Measurements from ENCODE around the gene NME8.

NME8 gene

DNA sequence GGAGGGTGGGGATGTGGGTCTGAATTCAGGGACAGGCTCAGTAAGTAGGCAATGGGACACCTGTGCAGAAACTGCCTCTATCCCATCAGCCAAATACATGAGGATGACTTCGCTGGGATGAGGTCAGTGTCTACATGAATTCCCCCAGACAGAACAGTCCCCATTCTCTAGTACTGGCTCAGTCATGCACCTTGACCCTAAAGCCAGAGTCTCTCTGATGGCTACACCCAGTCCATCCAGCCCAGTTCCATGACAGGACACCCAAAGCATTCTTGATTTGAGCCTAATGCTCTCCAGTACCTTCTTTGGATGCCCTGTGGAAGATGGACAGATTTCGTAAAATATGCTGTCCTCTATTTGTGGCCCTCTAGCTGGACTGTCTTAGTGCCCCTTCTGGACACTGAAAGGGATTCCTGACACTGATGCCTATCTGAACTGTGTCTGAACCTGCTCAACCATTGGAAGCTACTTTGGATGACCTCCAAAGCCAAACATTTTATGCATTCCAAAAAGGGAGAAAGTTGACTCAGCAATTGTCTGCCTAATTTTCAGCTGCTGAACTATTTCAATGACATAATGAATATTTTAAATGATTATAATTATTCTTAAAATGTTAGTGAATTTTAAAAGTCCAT lies 53.6 kb downstream of the NME8 start:
- Histone ChIP-seq H3K79me2 (ENCODE audit: low read length) (no peaks in the 10 kb centered on the region), H2AFZ (ENCODE audit: low read length) (no peak overlapping the region), H3K27ac (ENCODE audit: low read length) (no peak overlapping the region)

DNA sequence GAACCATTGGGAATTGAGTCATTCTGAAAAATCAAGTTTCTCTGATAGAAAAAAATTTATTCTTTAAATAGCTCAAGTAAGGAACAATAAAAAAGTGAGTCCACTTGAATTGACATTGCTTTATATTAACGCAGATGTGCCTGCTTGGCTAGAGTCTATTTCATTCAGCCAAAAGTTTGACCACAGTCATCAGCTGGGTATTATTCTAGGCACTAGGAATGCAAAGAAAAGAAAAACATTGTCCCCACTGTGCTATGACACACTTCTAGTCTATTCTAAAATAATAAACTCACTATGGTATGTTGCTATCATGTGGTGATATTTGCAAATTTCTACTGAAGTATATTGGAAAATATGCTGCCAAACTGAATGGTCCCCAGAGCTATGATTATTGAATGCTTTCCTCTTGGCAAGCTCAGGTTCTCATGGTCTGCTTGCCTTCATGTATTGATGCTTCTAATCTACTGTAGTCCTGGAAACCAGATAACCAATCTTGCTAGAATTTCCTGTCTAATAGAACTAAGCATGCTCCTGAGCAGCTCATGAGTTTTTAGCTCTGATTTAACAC lies 59.9 kb downstream of the NME8 start:
- Histone ChIP-seq H3K36me3 (replicated peaks; ENCODE audit: insufficient read depth, low read length) (no peaks in the 10 kb centered on the region), H3F3A (ENCODE audit: insufficient read depth, low read length) (no peaks in the 10 kb centered on the region), H3K4me1 (ENCODE audit: low read length) (no peaks in the 10 kb centered on the region), H3K79me2 (ENCODE audit: low read length) (no peaks in the 10 kb centered on the region), H4K20me1 (ENCODE audit: insufficient read depth, low read length) (no peaks in the 10 kb centered on the region), H2AFZ (ENCODE audit: low read length) (no peak overlapping the region), H3K27ac (ENCODE audit: low read length) (no peak overlapping the region), H3K27me3 (replicated peaks; ENCODE audit: insufficient read depth, low read length) (no peaks in the 10 kb centered on the region), H3K9me3 (replicated peaks; ENCODE audit: insufficient read depth, low read length) (no peaks in the 10 kb centered on the region), H3K4me3 (ENCODE audit: low read length) (no peak overlapping the region), H3K4me2 (ENCODE audit: low read depth, low read length) (no peak overlapping the region), H3K9ac (ENCODE audit: low read length) (no peak overlapping the region), H3K9me2 (replicated peaks; ENCODE audit: insufficient read depth, low read length) (no peaks in the 10 kb centered on the region)
- no peak for TF ChIP-seq EZH2 (optimal IDR thresholded peaks at IDR 0.05; ENCODE audit: low read depth, low read length)
- TF ChIP-seq, protein P1, sequence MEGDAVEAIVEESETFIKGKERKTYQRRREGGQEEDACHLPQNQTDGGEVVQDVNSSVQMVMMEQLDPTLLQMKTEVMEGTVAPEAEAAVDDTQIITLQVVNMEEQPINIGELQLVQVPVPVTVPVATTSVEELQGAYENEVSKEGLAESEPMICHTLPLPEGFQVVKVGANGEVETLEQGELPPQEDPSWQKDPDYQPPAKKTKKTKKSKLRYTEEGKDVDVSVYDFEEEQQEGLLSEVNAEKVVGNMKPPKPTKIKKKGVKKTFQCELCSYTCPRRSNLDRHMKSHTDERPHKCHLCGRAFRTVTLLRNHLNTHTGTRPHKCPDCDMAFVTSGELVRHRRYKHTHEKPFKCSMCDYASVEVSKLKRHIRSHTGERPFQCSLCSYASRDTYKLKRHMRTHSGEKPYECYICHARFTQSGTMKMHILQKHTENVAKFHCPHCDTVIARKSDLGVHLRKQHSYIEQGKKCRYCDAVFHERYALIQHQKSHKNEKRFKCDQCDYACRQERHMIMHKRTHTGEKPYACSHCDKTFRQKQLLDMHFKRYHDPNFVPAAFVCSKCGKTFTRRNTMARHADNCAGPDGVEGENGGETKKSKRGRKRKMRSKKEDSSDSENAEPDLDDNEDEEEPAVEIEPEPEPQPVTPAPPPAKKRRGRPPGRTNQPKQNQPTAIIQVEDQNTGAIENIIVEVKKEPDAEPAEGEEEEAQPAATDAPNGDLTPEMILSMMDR (IDR thresholded peaks at IDR 0.05; ENCODE audit: low read length), result no peak
- no peak for TF ChIP-seq EZH2phosphoT487 (IDR thresholded peaks at IDR 0.05; ENCODE audit: low read length)
- no peak for DNase-seq

More for the DNA sequence above, 53.6 kb downstream of the NME8 start:
- DNase-seq, result no peak
- no peaks in the 10 kb centered on the region for H3K36me3 ChIP-seq (replicated peaks; ENCODE audit: insufficient read depth, low read length)
- no peak overlapping the region for H3K4me3 ChIP-seq (ENCODE audit: low read length)
- H3K9ac ChIP-seq (ENCODE audit: low read length), result no peak overlapping the region
- no peaks in the 10 kb centered on the region for H3K9me2 ChIP-seq (replicated peaks; ENCODE audit: insufficient read depth, low read length)
- no peaks in the 10 kb centered on the region for H3K9me3 ChIP-seq (replicated peaks; ENCODE audit: insufficient read depth, low read length)
- no peaks in the 10 kb centered on the region for H3K4me1 ChIP-seq (ENCODE audit: low read length)
- no peaks in the 10 kb centered on the region for H3K27me3 ChIP-seq (replicated peaks; ENCODE audit: insufficient read depth, low read length)
- TF ChIP-seq, protein P1 (IDR thresholded peaks at IDR 0.05; ENCODE audit: low read length), result no peak
- no peak for TF ChIP-seq EZH2 (optimal IDR thresholded peaks at IDR 0.05; ENCODE audit: low read depth, low read length)
- no peak for TF ChIP-seq EZH2phosphoT487 (IDR thresholded peaks at IDR 0.05; ENCODE audit: low read length)
- no peak overlapping the region for H3K4me2 ChIP-seq (ENCODE audit: low read depth, low read length)
- H3F3A ChIP-seq (ENCODE audit: insufficient read depth, low read length), result no peaks in the 10 kb centered on the region
- H4K20me1 ChIP-seq (ENCODE audit: insufficient read depth, low read length), result no peaks in the 10 kb centered on the region

- no peak overlapping the region for H3K27ac ChIP-seq (ENCODE audit: low read length)
- H3K4me3 ChIP-seq (ENCODE audit: low read length), result no peak overlapping the region
- no peak overlapping the region for H3K9ac ChIP-seq (ENCODE audit: low read length)
- H3K4me2 ChIP-seq (ENCODE audit: low read depth, low read length), result no peak overlapping the region
- TF ChIP-seq, protein P1 (IDR thresholded peaks at IDR 0.05; ENCODE audit: low read length), result no peak
- TF ChIP-seq EZH2 (optimal IDR thresholded peaks at IDR 0.05; ENCODE audit: low read depth, low read length), result no peak
- no peaks in the 10 kb centered on the region for H3F3A ChIP-seq (ENCODE audit: insufficient read depth, low read length)
- no peaks in the 10 kb centered on the region for H3K36me3 ChIP-seq (replicated peaks; ENCODE audit: insufficient read depth, low read length)
- DNase-seq, result no peak
- H2AFZ ChIP-seq (ENCODE audit: low read length), result no peak overlapping the region
- H3K9me3 ChIP-seq (replicated peaks; ENCODE audit: insufficient read depth, low read length), result no peaks in the 10 kb centered on the region
- H3K9me2 ChIP-seq (replicated peaks; ENCODE audit: insufficient read depth, low read length), result no peaks in the 10 kb centered on the region
- no peaks in the 10 kb centered on the region for H3K79me2 ChIP-seq (ENCODE audit: low read length)
- no peaks in the 10 kb centered on the region for H3K4me1 ChIP-seq (ENCODE audit: low read length)
- no peaks in the 10 kb centered on the region for H4K20me1 ChIP-seq (ENCODE audit: insufficient read depth, low read length)
- H3K27me3 ChIP-seq (replicated peaks; ENCODE audit: insufficient read depth, low read length), result no peaks in the 10 kb centered on the region
These were observed 64.4 kb downstream of the NME8 start for GRCh38 chr7:37912756-37913155.
